GM12878 (cell line): Measurements from ENCODE around the gene POLA2.

ENCODE experiments used
- BCL11A ChIP-seq: IDR thresholded peaks from 2 replicates; pipeline ENCODE4 v1.6.1; 2011; ENCODE audit warnings: low read depth, low read length
- CHD2 ChIP-seq: IDR thresholded peaks from 2 replicates; pipeline ENCODE4 v1.6.1; 2011; ENCODE audit warnings: low read depth, low read length, improper control_type of control experiment, borderline replicate concordance
- EP300 ChIP-seq, 2 experiments: fragments of 150-350 bp in 1 of 2; IDR thresholded peaks; 2 replicates each; pipeline ENCODE4 v1.6.1; 2011 to 2012; ENCODE audit warnings: low read depth in 2 of 2, low read length in 2 of 2, borderline replicate concordance in 1 of 2, improper control_type of control experiment in 1 of 2, inconsistent platforms in 1 of 2; ENCODE audit not compliant: control insufficient read depth in 1 of 2
- EZH2 ChIP-seq: IDR thresholded peaks from 2 replicates; pipeline ENCODE4 v1.6.1; 2012; ENCODE audit warnings: low read depth, mild to moderate bottlenecking, control low read depth, inconsistent platforms, low read length, borderline replicate concordance; ENCODE audit not compliant: control insufficient read depth
- JUNB ChIP-seq: IDR thresholded peaks from 2 replicates; pipeline ENCODE4 v1.6.1; 2016; ENCODE audit warnings: antibody characterized with exemption, mild to moderate bottlenecking
- NRF1 ChIP-seq: conservative IDR thresholded peaks from 2 replicates; pipeline ENCODE4 v1.6.1; 2011; ENCODE audit warnings: mild to moderate bottlenecking, low read depth, low read length, improper control_type of control experiment
- POLR2A ChIP-seq: IDR thresholded peaks from 2 replicates; pipeline ENCODE4 v1.6.1; 2011; ENCODE audit warnings: low read depth, mild to moderate bottlenecking, low read length
- POLR2AphosphoS5 ChIP-seq: IDR thresholded peaks from 2 replicates; pipeline ENCODE4 v1.6.1; 2011; ENCODE audit warnings: mild to moderate bottlenecking, low read length, inconsistent platforms
- REST ChIP-seq: IDR thresholded peaks from 2 replicates; pipeline ENCODE4 v1.6.1; 2012; ENCODE audit warnings: mild to moderate bottlenecking, low read depth, low read length
- USF2 ChIP-seq: IDR thresholded peaks from 2 replicates; pipeline ENCODE4 v1.6.1; 2011; ENCODE audit warnings: low read depth, low read length, improper control_type of control experiment, borderline replicate concordance
- TF ChIP-seq, protein P1 (sequence below), 3 experiments: IDR thresholded peaks in 2 of 3; conservative IDR thresholded peaks in 1 of 3; 2 replicates each; pipeline ENCODE4 v1.5.1; 2011; ENCODE audit warnings: low read depth in 3 of 3, low read length in 3 of 3, mild to moderate bottlenecking in 3 of 3, control low read depth in 2 of 3, moderate library complexity in 2 of 3, inconsistent platforms in 1 of 3, mixed read lengths in 1 of 3; ENCODE audit not compliant: control insufficient read depth in 2 of 3, insufficient read depth in 1 of 3; ENCODE audit errors: extremely low read depth in 1 of 3

DNA sequence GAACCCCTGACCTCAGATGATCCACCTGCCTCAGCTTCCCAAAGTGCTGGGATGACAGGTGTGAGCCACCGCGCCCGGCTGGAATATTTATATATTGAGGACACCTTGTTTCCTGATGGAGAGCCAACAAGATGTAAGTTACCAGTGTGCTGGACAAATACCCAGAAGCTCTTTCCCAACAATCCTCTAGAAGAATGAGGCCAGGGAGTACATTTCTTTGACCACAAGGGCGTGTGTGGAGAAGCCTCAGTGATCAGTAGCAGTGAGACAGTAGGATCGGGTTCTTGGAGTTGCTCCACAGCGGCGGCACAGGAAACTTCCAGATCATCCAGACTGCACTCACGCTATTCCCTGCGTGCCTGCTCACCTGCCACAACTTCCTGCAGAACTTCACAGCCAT, 10.3 kb upstream of the POLA2 start:
- TF ChIP-seq JUNB (no peak), POLR2A (no peak), EP300 (IDR thresholded peaks at IDR 0.05; ENCODE audit: borderline replicate concordance in 1 of 2, control insufficient read depth in 1 of 2, low read depth in 2 of 2, low read length in 2 of 2) (no peak), REST (no peak), POLR2AphosphoS5 (no peak), EZH2 (no peak), BCL11A (no peak), USF2 (no peak), CHD2 (no peak), NRF1 (no peak)
- TF ChIP-seq, protein P1, sequence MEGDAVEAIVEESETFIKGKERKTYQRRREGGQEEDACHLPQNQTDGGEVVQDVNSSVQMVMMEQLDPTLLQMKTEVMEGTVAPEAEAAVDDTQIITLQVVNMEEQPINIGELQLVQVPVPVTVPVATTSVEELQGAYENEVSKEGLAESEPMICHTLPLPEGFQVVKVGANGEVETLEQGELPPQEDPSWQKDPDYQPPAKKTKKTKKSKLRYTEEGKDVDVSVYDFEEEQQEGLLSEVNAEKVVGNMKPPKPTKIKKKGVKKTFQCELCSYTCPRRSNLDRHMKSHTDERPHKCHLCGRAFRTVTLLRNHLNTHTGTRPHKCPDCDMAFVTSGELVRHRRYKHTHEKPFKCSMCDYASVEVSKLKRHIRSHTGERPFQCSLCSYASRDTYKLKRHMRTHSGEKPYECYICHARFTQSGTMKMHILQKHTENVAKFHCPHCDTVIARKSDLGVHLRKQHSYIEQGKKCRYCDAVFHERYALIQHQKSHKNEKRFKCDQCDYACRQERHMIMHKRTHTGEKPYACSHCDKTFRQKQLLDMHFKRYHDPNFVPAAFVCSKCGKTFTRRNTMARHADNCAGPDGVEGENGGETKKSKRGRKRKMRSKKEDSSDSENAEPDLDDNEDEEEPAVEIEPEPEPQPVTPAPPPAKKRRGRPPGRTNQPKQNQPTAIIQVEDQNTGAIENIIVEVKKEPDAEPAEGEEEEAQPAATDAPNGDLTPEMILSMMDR (IDR thresholded peaks at IDR 0.05 in 2 of 3, conservative IDR thresholded peaks at IDR 0.05 in 1 of 3; ENCODE audit: control insufficient read depth in 2 of 3, extremely low read depth in 1 of 3, insufficient read depth in 1 of 3, low read depth in 3 of 3, low read length in 3 of 3): no peak
